Activated T-helper 1 cell treated with Interleukin-2 at 50 U/mL for 16 hours (primary cell): Measurements from ENCODE around the gene KIAA1217.

Experiments used
- DNase-seq: peaks from one replicate; pipeline ENCODE4 v3.0.0-alpha.2; 2020; ENCODE audit warnings: low read depth

Gene KIAA1217

DNA sequence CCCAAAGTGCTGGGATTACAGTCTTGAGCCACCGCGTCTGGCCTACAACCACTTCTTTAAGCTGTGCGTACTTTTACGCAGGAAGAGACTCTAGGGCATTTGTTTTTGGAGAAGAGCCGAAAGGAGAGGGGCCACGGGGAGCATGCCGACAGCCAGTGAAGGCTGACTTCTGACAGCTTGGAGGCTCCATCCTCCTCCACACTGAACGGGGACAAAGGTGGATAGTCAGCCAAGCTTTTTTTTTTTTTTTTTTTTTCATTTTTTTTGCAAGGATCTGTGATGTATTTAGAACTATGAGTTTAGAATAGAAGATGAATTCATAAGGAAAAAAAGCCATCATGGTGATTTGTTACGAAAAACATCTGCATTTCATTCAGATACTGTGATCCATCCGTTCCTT is 293.1 kb downstream of the KIAA1217 start:
- DNase-seq = no peak

DNA sequence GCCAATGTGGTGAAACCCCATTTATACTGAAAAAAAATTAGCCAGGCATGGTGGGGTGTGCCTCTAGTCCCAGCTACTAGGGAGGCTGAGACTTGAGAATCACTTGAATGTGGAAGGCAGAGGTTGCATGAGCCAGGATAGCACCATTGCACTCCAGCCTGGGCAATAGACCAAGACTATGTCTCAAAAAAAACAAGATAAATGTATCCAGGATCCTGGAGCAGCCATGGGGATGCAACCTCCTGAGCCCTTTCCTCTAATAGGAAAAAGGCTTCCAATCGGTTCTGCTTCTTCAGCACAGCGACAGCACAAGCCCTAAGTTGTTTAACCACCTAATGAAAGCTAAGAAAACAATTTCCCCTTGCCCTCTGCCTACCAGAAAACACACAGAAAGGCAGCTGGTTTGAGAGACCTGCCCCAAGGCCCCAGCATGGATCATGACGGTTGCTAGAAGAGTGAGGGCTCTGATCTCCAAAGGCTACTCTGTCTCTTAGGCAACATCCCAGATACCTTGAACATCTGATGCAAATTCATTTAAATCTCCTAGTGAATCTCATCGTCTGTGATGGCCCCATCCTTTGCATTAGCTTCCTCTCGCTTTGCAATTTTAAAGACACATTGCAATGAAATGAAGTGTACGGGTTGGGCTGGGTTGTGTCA is 294.0 kb downstream of the KIAA1217 start:
- DNase-seq = no peak

DNA sequence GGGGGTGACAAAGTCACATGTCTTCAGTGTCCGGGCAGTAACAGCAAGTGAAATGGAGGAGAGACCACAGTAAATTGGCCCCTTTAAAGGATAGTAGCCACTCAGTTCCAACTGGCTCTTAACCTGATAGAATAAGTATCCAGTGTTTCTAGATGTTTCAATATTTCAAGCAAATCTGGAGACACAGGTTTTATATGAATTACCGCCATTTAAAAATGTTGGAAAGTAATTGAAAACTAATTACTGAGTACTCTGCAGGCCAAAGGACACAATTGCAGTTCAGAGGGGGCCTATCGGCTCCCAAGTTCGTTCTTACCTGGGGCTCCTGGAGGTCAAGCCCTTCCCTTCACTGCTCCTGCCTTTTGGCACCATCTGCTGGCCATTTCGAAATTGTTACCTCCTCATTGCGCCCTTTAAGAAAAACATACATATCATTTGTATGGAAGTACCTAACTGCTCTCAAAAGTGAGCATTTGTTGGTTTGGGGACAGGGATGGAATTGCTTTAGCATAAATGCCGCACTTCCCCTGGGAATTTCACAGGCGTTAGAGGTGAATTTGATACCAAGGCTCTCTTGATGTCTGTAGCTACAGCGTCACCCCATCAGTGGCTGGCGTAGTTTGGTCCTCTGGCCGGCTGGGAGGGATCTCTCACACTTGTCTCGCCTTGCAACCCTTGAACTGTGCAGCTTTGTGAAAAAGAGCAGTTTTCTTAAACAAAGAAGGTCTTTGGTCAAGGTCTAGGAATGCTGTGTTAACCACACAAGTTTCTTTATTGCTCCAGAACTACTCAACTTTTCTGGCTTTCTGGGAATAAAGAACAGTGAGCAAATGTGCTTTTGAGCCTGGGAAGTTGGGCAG is 294.8 kb downstream of the KIAA1217 start:
- DNase-seq = no peak

DNA sequence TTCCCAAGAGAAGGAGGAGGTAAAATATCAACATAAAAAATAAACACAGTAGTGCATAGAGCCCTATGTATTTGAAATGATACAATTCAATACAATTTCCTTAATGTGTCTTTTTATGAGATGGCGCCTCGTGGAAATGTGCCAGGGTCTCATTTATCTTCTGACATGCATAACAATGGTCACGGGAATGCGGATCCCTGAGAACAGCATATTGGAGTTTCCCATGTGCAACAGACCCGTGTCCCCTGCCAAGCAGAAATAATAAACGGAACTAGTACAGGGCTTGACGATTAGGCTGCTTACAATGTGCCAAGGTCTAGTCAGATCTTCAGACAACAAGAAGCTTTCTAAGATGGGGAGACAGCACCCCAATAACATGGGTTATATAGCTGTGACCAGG is 296.8 kb downstream of the KIAA1217 start:
- DNase-seq = no peak

DNA sequence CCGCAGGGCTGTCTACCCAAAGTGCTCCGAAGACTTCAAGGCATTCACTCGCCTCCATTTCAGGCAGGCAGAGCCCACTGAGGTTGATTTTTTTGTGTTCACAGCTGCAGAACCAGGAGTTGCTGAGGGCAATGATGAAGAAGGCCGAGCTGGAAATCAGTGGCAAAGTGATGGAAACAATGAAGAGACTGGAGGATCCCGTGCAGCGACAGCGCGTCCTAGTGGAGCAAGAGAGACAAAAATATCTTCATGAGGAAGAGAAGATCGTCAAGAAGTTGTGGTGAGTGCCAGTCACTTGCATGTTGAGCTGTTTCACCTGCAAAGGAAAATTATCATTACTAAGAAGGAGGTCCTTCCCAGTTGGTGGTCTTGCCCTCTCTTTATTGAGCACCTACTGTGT is 304.2 kb downstream of the KIAA1217 start:
- no peak for DNase-seq

DNA sequence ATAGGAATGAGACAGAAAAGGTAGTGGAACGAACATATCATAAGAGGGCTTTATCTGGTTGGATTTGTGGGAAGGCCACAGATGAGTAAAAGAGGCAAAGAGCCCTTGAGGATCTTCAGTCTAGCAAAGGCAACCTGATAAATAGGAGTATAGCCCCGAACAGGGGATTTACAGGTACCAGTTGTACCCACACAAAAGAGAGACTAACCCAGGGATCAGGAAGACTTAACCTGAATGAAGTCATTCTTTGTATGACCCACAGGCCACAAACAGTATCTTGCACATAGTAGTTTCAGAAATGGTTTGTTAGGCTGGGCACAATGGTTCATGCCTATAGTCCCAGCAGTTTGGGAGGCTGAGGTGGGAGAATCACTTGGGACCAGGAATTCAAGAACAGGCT is 306.5 kb downstream of the KIAA1217 start:
- no peak for DNase-seq

DNA sequence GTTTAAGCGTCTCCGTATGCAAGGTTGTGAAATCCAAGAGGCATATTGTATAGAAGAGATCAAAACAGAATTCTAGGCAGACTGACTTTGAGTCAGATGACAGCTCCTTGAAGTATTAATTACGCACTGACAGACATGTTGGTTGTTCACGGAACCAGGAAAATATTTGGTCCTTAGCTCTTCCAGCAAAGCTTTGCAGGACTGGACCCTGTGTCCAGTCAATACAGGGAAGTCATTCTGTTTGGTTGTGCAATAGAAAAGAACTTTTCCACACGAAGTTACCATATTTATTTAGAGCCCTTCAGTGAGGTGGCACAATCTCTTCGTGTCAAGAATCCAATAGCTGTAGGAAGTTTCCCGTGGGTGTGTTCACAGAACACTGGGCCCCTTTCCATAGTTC is 309.5 kb downstream of the KIAA1217 start:
- no peak for DNase-seq

DNA sequence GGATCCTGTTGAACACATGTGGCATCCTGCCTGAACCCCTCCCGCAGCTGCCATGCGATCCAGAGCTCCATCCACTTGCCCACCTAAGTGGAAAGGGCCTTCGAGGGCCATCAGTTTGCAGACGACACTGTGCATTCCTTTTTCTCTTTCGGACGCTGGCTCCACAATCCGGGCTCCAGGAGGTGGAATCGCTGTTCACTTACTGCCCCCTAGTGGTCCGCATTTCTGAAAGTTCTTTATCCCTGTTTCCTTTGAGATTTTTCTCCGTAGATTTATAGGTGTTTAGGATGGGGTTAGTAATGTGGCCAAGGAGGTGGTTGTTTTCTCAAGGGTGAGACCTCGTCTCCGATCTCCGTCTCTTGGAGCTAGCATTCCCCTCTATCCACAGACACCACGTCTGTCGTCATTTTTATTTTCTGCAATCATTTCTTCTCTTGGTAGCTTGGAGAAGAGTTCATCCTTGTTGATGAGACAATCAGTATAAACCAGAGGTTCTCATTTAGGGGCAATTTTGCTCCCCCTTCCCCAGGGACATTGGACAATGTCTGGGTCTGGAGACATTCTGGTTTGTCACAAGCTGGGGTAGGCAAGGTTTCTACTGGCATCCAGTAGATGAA is 310.2 kb downstream of the KIAA1217 start:
- DNase-seq = no peak

DNA sequence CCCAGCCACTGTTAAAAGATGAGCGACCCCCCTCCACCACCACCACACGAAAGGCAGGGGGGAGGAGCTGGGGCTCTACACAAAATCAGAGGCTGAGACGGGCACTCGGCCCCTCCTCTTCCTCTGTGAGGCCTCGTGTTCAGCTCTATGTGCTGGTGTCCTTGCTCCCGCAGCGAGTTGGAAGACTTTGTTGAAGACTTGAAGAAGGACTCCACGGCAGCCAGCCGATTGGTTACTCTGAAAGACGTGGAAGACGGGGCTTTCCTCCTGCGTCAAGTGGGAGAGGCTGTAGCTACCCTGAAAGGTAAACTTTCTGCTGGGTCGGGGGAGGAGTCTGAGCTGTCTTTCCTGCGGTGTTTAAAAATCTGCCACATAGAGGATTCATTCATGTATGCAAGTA is 311.0 kb downstream of the KIAA1217 start:
- no peak for DNase-seq

DNA sequence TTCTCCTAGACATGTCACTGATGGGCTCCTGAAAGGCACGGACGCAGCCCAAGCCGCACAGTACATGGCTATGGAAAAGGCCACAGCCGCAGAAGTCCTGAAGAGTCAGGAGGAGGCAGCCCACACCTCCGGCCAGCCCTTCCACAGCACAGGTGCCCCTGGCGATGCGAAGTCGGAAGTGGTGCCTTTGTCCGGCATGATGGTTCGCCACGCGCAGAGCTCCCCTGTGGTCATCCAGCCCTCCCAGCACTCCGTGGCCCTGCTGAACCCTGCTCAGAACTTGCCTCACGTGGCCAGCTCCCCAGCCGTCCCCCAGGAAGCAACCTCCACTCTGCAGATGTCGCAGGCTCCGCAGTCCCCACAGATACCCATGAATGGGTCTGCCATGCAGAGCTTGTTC is 315.4 kb downstream of the KIAA1217 start:
- DNase-seq = no peak

DNA sequence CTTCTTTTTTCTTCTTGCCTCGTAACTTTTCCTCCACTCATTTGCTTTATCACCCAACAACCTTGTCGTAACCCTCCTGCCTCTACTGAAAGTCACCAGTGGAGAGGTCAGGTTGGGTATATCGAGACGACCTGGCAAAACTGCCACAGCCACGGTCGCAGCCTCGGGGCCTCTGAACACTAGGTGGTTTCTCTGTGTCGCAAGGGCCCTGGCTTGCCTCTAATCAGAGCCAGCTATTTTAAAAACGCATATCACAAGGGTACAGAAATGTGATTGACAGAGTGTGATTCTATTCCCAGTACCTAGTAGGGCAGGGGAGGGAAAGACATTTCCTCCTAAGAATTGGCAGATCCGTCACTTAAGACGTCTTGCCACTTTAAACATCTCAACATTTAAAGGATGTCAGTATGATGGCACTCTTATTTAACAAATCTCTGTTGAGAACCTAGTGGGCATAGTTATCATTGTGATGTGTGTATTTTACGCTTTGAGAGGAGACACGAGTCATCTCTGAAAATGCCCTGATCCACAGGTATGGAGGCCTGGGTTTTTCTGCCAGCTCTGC is 317.2 kb downstream of the KIAA1217 start:
- DNase-seq = no peak

DNA sequence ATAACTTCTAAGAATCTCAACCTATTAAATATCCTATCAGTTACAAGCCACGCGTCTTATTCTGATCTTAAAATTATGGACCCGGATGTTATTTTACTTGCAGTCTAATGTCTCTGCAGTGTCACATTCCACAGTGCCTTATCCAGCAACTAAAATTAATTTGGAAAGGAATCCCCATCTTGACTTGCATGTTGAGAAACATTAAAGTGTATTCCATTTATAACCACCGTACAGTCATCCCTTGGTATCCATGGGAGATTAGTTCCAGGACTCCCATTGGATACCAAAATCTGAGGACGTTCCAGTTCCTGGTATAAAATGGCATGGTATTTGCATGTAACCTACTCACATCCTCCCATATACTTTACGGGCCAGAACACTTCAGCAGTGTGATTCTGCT is 320.0 kb downstream of the KIAA1217 start:
- DNase-seq = no peak

DNA sequence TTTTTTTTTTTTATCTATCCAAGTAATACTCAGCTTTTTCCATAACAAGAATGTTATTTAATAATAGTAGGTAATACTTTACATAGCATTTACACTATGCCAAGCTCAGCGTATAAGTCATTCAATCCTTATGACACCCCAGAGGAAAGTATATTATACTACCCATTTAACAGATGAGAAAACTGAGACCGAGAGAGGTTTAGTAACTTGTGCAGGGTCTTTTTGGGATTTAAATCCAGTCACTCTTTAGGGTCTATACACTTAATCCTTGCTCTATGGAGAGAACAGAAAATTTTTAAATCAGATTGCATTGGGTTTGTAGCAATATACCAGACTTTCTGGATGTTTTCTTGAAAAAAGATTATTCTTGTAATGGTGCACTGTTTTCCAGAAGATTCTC is 322.5 kb downstream of the KIAA1217 start:
- DNase-seq = no peak

DNA sequence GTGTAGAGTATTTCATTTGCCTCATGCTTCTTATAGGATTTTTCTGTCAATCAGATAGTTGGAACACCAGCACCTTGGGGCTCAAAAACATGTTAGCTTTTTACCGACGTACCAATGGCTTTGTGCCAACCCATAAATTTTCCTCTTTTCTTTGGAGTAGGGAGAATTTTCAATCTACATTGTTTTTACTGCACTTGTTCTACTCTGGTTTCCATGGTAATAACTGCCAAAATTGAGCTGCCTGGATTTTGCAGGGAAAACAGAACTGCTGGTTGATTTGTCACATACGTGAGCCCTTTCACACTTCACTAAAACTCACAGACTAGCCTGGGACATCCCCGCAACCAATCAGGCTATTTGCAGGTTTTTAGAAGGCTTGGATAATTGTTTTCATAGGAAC is 325.0 kb downstream of the KIAA1217 start:
- no peak for DNase-seq

DNA sequence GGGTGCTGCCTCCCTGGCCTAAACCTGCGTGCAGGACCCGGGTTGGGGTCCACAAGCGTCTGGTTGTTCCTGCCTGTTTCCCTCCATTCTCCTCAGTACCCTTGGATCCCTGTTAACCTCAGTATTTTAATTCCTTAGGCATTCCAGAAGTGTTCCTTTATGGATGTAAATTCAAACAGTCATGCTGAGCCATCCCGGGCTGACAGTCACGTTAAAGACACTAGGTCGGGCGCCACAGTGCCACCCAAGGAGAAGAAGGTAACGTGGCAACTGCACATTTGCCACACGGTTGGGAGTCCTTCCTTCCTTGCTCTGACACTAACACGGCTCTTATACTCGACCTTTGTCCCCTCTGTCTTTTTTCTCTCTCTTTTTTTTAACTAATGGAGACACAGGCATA is 327.7 kb downstream of the KIAA1217 start:
- DNase-seq = no peak

DNA sequence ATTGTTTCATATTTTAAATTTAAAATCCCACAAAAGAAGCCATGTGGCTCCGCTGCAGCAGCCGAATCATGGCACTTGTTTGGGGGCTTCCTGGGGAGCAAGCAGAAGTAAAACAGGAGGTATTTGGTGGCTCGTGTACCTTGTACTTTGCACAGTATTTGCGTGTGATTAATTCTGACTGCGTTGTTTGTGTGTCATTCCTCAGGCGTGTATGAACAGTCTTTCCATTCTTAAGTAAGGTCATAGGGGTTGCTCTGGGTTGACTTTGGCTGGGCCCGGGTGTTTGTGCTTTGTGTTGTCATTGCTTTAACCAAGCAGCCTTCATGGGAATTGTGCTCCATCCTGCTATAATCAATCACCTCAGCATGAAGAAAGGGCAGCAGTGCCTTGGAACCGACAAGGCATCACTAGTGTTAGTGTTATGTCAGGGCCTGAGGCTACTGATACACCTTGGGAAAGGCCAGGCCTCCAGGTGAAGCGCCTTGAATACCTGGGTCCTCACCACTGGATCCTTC is 332.4 kb downstream of the KIAA1217 start:
- no peak for DNase-seq

DNA sequence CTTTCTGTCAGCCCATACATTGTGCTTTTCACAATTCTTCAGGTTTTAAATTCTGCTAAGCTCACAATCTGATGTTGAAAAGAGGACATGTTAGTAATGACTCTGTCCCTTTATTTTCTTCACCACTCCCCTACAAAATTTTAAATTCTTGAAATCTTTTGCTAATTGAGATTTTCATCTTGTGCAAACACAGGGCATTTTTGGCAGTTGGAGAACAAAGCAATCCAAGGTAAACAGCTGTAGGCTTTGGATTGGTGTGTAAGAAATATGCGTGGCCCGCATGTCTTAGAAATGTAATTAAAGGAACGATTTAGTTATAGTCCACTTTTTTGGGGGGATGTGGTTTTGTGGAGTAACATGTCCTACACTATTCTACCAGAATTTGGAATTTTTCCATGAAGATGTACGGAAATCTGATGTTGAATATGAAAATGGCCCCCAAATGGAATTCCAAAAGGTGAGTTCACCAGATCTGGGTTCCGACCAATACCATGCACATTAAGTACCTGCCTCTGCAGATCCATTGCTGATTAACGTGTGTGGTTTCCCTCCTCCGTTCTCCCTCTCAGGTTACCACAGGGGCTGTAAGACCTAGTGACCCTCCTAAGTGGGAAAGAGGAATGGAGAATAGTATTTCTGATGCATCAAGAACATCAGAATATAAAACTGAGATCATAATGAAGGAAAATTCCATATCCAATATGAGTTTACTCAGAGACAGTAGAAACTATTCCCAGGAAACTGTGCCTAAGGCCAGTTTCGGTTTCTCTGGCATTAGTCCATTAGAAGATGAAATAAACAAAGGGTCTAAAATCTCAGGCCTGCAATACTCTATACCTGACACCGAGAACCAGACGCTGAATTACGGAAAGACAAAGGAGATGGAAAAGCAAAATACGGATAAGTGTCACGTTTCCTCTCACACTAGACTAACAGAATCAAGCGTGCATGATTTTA is 333.7 kb downstream of the KIAA1217 start:
- no peak for DNase-seq

DNA sequence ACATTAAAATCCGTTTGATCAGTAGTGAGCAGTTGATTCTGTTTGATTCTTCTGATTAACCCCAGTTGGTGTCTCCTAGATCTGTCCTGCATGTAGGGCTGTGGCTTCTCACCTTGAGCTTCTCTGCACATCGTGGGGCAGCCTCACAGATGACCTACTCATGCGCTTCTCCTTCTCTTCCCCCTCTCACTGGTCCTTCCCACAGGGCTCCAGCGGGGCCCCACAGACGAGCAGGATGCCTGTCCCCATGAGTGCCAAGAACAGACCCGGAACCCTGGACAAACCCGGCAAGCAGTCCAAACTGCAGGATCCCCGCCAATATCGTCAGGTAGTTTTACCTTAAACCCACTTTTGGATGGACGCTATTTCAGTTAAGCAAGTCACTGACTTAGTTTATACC is 335.8 kb downstream of the KIAA1217 start:
- DNase-seq = no peak

DNA sequence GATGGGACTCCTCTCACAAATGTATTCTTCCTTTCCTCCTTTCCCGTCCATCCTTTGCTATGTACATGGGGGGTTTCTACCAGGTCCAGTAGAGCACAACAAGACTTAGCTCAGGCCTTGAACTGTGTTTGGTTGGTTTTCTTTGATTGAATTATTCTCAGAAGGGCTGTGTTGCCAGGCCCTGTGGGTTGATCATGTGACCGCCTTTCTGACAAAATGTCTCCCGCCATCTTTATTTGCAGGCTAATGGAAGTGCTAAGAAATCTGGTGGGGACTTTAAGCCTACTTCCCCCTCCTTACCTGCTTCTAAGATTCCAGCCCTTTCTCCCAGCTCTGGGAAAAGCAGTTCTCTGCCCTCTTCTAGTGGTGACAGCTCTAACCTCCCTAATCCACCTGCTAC is 336.6 kb downstream of the KIAA1217 start:
- no peak for DNase-seq

DNA sequence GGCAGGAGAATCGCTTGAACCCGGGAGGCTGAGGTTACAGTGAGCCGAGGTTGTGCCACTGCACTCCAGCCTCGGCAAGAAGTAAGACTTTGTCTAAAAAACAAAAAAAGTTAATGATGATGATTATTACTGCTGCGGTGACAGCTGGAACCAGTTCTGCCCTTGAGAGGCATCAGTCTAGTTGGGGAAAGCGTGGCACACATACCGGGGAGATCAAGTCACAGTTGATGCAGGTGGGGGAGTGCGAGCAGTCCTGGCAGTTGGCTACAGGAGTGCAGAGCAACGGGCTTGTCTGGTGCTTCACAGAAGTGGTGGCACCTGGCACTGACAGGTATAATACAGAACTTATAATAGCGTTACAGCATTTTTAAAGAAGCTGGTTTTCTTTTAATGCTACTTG is 341.7 kb downstream of the KIAA1217 start:
- no peak for DNase-seq

DNA sequence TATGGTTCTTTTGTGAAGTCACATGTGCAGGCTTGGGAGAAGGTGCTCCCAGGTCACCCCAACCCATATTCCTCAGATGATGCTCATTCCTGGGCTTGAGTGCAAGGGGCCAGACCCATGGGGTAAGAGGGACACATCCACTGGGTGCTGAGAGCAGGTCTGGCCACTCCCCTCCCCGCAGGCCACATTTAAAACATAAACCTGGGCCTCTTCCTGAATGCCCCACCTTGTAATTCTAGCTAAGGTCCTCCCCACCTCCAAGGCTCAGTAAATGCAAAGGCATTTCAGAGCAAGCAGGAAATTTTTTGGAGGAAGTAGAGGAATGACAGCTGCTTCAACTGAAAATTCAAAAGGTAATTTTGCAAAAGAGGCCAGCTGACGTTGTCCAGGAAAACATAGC is 342.2 kb downstream of the KIAA1217 start:
- DNase-seq = no peak
